GM19240 (cell line): Measurements from ENCODE around the gene GNG13.
"Not testable (repeated sequence)": the region's sequence is repeated elsewhere in the genome, so short reads cannot be mapped to it uniquely, and the experiment has no call there.

ENCODE experiments used
- DNase-seq: peaks from one replicate; pipeline ENCODE4 v3.0.0; 2011; ENCODE audit warnings: low spot score; ENCODE audit not compliant: insufficient read length

GNG13 gene

DNA sequence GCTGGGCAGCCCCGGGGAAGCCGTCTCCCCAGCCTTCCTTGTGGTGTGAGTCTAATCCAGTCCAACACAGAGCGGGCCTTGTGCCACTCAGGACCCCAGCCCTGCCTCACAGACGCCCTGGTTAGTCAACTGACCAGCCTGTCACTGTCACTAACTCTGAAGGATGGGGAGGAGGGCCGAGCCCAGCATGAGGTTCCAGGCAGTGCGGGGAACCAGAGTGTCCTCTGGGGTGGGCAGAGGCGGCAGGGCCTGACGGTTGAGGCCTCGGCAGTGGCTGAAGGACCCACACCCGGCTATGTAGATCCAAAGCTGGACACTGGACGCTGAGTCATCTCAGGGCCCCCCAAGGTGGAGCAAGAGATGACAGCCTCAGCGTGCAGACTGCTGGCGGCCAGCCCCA is 21.0 kb downstream of the GNG13 start:
- DNase-seq = no peak

DNA sequence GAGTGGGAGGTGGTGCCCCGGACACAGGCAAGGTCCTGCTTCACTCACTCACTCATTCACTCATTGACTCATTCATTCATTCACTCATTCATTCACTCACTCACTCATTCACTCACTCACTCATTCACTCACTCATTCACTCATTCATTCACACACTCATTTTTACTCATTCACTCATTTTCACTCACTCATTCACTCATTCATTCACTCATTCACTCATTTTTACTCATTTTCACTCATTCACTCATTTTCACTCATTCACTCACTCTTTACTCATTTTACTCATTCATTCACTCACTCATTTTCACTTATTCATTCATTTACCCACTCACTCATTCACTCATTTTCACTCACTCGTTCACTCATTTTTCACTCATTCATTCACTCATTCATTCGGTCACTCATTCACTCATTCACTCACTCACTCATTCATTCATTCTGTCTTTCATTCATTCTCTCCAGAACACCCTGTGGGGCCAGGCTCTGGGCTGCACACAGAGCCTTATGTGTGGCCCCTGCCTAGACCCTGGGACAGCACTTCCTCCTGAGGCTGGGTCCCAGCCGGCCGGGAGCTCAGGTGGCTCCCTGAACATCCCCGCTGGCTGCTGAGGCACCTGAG is 21.5 kb downstream of the GNG13 start:
- no peak for DNase-seq

DNA sequence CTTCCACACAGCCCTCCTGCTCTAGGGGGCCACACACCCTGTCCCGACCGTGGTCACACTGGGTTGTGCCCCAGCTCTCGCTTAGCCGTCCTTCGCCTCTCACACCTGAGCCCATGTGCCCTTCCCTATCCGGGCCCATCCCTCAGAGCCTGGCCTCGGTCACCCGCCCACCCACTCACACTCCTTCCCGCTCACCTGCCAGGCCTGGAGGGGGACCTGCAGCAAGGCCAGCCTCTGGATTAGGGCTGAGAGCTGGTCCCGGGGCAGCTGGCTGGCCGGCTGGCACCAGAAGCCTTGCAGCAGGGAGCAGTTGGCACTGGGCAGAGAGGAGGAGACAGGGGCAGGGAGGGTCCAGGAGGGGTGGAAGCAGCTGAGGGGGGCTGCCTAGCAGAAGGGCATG is 22.1 kb downstream of the GNG13 start:
- no peak for DNase-seq

DNA sequence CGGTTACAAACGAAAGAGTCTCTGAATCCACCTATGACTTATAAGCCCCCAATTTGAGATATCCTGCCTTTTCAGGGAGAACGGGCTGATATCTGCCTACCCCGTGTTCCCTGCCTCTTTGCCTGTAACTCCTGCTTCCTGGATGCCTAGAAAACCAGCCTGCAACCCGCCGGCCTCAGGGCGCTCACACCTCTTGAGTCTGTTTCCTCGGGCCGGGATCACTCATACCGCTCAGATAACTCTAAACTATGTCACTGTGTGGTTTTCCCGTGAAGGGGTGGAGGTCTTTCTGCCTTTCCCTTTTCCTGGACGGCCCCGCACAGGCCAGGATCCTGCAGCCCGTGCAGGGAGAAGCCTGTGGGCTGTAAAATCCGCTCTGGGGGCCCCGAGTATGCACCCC is 22.7 kb downstream of the GNG13 start:
- DNase-seq = no peak

DNA sequence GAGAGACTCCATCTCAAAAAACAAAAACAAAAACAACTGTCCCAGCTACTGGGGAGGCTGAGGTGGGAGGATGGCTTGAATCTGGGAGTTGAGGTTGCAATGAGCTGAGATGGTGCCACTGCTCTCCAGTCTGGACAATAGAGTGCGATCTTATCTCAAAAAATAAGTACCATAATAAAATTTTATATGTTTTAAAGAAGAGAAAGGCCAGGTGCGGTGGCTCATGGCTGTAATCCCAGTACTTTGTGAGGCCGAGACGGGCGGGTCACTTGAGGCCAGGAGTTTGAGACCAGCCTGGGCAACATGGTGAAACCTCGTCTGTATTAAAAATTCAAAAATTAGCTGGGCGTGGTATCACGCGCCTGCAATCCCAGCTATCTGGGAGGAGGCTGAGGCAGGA is 23.7 kb downstream of the GNG13 start:
- no peak for DNase-seq

DNA sequence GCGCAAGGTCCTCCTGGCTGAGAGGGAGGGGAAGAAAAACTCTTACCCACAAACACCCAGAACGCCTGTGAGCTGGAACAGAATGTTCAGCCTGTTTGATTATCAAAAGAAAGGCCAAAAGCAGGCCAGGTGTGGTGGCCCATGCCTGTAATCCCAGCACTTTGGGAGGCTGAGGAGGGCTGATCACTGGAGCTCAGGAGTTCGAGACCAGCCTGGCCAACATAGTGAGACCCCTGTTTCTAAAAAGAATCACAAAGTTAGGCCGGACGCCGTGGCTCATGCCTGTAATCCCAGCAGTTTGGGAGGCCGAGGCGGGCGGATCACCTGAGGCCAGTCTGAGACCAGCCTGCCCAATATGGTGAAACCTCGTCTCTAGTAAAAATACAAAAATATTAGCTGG is 24.2 kb downstream of the GNG13 start:
- DNase-seq = not testable (repeated sequence)

DNA sequence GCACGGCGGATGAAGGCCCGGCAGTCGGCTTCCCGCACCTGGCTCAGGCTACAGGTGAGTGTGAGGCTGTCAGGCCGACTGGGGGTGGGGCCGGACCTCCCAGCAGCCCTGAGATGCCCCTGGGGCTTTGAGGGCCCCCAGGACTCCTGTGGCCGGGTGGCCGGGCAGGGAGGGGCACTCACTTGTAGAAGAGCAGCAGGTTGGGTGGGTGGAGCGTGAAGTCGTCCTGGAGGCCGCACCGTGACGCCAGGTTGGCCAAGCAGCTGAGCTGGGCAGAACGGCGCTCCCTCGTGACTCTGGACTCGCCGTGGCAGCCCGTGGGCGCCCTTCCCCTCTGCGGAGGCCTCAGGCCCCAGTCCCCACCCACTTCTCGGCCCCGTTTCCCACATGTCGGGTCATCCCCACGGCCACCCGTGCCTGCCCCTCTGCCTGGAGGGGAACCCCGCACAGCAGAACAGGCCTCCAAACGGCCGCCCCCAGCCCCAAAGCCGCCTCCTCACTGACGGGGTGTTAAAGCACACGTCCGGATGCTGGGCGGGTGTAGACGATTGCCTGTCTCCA is 25.2 kb downstream of the GNG13 start:
- DNase-seq = no peak

DNA sequence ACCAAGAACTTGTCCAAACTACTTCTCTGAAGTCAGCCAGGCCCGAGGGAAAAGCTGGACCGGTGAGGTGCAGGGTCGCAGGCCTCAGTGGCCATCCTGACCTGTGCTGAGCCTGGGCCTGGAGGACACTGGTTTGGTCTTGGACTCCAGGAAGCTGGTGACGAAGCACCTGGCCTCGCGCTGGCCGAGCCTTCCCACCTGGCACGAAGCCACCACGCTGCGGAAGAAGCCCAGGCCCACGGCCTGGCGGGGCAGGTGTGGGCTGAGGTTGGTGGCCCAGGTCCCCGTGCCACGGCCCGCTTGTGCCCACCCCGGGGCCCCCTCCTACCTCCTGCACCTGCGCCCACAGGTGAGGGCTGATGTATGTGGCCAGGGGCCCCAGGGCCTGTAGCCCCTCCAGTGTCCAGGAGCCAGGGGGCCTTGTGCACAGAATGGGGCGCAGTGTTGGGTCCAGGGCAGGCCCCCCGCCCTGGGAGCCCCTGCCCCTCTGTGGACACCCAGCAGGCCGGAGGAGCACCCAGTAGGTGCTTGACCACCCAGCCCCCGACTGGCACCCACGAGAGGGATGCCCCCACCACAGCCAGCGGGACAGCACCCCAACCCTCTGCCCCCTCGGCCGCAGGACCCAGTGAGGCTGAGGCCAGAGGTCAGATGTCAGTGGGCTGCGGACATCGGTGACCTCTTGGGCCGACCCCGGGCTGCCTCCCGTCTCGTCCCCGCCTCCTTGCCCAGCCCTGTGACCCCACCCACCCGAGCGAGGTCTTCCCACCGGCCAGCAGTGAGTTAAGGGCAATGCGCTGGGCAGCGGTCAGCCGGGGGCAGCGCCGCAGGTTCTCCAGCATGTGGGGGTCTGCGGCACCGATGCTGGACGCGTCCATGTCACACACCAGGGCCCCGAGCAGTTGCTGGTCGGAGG is 26.2 kb downstream of the GNG13 start:
- DNase-seq = no peak

DNA sequence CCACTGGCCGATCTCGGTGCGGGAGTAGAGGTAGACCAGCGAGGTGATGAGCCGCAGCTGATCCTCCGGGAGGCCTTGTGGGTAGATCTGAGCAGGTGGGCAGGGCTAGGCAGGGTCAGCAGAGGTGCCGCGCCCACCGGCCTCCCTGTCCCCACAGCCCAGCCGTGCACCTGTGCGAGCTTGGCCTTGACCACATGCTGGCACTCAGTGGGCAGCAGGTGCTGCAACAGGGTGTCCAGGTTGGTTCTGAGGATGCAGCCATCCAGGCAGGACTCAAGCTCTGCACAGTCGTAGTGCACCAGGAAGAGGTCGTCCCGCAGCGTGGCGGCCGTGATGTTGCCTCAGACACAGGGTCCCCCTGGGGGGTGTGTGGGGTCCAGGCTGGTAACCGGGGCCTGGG is 27.6 kb downstream of the GNG13 start:
- DNase-seq = no peak

DNA sequence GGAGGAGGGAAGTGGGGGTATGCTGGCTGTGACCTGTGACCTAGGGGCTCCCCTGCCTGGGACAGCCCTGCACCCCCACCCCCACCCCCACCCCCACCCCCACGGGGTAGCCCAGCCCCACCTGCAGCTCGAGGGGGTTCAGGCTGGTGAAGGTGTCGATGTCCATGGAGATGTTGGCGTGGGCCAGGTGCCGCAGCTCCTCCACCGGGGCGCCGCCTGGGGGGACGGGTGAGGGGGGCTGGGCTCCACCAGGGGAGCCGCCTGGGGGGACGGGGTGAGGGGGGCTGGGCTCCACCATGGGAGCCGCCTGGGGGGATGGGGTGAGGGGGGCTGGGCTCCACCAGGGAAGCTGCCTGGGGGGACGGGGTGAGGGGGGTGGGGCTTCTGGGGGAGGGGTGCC is 30.1 kb downstream of the GNG13 start:
- no peak for DNase-seq

DNA sequence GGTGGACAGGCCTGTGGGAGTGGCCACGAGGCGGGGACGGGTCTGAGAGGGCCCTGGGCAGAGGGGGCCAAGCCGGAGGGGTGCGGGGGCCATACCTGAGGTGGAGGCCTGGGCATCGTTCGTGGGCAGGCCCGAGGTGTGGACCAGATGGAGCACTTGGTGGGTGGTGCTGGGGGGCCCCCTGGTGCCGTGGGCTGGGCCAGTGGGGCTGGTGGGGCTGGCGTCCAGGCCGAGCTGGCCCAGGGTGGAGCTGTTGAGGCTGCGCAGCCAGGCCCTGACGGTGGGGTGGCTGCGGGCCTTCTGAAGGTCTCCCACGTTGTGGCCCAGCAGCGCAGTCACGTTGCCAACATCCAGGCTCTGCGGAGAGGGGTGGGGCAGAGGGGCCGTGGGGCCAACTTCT is 30.6 kb downstream of the GNG13 start:
- no peak for DNase-seq

DNA sequence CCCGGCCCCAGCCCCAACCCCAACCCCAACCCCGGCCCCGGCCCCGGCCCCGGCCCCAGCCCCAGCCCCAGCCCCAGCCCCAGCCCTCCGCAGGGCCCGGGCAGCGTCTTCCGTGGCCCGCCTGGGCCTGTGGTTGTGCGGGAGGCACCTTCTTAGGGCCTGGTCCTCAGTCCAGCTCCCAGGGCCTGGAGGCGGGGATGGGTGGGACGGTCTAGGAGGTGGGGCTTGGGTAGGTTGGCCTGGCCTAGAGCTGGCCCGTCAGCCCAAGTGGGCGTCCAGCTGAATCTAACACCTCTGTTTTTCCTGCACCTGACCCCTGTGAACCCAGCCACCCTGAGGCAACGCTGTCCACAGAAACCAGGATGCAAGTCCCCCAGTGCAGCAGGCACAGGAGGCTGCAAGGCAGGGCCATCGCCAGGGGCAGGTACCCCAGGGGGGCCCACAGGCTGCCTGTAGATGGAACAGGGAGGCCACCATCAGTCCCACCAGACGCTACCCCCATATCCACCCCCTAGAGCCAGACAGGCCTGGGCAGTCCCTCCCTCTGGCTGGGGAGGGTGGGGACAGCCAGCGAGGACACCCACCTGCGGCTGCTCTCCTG is 31.2 kb downstream of the GNG13 start:
- DNase-seq = no peak

DNA sequence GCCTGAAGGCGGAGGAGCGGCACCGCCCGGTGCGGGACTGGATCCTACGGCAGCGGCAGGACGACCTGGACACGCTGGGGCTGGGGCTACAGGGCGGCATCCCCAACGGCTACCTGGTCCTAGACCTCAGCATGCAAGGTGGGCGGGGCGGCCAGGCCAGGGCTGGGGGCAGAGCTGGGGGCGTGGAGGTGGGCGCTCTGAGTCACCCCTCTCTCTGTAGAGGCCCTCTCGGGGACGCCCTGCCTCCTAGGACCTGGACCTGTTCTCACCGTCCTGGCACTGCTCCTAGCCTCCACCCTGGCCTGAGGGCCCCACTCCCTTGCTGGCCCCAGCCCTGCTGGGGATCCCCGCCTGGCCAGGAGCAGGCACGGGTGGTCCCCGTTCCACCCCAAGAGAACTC is 32.1 kb downstream of the GNG13 start:
- no peak for DNase-seq

DNA sequence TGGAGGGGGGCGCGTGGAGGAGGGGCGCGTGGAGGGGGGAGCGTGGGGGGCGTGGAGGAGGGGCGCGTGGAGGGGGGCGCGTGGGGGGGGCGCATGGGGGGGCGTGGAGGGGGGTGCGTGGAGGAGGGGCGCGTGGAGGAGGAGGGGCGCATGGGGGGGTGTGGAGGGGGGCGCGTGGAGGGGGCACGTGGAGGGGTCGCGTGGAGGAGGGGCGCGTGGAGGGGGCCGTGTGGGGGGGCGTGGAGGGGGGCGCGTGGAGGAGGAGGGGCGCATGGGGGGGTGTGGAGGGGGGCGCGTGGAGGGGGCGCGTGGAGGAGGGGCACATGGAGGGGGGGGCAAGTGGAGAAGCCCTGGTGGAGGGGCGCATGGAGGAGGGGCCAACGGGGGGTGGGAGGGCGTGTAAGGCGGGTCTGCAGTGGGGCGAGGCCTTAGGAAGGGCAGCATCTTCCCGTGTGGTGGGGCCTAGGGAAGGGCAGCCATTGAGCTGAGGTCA is 32.7 kb downstream of the GNG13 start:
- no peak for DNase-seq

DNA sequence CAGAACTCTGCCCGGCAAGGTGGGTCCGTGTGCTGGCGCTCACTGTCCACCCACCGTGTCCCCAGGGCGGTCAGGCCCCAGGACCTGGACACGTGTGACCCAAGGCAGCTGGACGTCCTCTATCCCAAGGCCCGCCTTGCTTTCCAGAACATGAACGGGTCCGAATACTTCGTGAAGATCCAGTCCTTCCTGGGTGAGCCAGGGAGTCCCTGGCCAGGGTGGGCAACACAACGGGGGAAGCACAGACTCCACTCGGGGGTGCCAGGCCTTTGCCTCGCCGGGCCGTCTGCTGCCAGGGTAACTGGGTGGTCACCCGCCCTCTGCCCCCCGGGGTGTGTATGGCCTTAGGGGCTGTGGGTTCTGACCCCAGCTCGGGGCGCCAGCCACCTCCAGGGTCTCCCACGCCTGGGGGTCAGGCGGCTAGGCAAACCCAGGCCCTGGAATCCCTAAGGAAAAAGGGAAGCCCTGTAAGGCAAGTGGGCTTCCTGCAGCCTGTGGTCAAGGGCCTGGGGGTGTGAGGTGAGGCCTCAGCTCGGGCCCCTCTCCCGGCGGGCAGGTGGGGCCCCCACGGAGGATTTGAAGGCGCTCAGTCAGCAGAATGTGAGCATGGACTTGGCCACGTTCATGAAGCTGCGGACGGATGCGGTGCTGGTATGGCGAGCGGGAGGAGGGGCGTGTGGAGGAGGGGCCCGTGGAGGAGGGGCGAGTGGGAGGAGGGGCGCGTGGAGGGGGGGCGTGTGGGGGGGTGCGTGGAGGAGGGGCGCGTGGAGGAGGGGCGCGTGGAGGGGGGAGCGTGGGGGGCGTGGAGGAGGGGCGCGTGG is 33.5 kb downstream of the GNG13 start:
- DNase-seq = no peak

DNA sequence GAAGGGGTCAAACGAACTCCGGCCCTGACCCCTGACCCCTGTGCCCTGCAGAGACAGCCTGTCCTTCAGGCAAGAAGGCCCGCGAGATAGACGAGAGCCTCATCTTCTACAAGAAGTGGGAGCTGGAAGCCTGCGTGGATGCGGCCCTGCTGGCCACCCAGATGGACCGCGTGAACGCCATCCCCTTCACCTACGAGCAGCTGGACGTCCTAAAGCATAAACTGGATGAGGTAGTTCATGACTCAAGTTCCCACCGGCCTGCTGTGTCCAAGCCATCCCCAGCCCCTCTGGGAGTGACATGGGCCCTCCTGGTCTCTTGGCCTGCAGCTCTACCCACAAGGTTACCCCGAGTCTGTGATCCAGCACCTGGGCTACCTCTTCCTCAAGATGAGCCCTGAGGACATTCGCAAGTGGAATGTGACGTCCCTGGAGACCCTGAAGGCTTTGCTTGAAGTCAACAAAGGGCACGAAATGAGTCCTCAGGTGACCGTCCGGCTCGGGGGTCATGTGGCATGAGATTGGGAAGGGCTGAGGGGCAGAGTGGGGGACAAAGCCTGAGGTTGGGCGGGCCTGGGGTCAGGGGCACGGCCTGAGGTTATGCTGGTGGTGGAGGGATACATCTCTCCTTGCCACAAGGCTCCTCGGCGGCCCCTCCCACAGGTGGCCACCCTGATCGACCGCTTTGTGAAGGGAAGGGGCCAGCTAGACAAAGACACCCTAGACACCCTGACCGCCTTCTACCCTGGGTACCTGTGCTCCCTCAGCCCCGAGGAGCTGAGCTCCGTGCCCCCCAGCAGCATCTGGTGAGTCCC is 34.3 kb downstream of the GNG13 start:
- no peak for DNase-seq

DNA sequence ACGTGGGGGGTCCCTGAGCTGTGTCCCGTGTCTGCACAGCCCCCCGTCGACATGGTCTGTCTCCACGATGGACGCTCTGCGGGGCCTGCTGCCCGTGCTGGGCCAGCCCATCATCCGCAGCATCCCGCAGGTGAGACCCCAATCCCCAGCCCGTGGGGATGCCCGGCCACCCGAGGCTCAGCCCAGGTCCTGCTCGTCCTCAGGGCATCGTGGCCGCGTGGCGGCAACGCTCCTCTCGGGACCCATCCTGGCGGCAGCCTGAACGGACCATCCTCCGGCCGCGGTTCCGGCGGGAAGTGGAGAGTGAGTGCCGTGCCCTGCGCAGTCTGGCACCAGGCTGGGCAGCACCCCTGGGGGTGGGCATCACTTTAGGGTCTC is 35.1 kb downstream of the GNG13 start:
- DNase-seq = no peak

DNA sequence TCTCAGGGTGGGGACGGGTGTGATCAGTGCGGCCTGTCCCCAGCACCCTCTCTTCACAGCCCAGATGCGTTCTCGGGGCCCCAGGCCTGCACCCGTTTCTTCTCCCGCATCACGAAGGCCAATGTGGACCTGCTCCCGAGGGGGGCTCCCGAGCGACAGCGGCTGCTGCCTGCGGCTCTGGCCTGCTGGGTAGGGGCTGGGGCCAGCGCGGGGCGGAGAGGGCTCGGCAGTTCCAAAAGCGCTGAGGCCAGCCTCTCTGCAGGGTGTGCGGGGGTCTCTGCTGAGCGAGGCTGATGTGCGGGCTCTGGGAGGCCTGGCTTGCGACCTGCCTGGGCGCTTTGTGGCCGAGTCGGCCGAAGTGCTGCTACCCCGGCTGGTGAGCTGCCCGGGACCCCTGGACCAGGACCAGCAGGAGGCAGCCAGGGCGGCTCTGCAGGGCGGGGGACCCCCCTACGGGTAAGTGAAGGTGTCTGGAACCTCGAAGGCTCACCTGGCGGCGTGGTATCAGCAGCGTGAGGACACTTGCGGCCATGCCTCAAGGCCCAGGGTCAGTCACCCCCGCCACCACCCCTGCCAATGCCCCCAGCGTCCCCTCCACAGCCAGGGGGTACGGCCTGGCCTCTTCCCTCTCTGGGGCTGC is 35.6 kb downstream of the GNG13 start:
- DNase-seq = no peak

DNA sequence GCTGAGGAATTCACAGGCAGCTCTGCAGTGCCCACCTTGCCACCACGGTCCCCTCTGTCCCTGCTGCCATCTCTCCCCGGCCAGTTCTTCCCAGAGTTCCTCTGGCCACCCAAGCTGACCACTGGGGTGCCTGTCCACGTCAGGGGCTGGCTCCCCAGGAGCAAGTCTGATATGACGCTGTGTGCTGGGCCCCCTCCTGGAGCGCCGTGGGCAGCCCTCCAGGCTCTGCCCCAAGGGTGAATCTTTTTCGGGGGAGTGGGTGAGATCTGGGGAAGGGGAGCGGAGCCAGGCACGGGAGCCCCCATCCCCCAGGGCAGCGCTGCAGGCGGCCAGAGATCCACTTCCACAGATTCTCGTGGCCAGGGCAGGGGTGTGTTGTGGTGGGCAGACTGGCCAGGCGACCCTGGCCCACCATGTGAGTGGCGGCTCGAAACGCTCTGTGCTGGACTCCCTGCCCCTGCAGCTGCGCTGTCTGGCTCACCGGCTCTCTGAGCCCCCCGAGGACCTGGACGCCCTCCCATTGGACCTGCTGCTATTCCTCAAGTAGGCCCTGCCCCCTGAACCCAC is 36.3 kb downstream of the GNG13 start:
- DNase-seq = no peak
